Hippocampal formation (tissue), 2 donors: ENCODE results near the gene BCL7B.
"Not testable (repeated sequence)": the region's sequence is repeated elsewhere in the genome, so short reads cannot be mapped to it uniquely, and the experiment has no call there.

ENCODE experiments used
- DNase-seq, 2 donors: peaks; one replicate each; lab custom pipeline; 2025; lab: John Stamatoyannopoulos, UW

The BCL7B gene

GRCh38 chr7:73535918-73536317, 21.6 kb downstream of the BCL7B start:
- not testable (repeated sequence) for DNase-seq

DNA sequence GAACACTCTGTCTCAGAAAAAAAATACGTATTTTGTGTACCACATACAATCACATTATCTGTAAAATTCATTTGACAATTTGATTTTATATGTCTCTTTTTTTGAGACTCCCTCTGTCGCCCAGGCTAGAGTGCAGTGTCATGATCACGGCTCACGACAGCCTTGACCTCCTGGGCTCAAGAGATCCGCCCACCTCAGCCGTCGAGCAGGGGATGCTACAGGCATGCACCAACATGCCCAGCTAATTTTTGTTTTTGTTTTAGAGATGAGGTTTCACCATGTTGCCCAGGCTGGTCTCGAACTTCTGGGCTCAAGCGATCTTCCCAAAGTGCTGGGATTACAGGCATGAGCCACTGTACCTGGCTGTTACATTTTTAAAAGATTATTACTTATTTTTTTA, 23.7 kb downstream of the BCL7B start:
- DNase-seq: no peak

DNA sequence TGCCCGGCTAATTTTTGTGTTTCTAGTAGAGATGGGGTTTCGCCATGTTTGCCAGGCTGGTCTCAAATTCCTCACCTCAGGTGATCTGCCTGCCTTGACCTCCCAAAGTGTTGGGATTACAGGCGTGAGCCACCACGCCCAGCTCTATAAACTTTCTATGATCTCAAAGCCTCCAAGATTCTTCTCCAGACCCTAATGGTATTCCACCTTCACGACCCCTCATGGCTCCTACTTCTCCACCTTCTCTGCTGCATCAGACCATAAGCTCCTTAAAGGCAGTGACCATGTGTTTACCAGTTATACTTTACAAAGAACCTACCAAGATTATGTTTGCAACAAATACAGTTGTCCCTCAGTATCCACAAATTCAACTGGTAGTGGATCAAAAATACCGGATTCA, 25.3 kb downstream of the BCL7B start:
- no peak for DNase-seq

GRCh38 chr7:73530800-73531199, 26.7 kb downstream of the BCL7B start:
- no peak for DNase-seq

GRCh38 chr7:73526896-73527821, 30.3 kb downstream of the BCL7B start:
- DNase-seq: no peak

DNA sequence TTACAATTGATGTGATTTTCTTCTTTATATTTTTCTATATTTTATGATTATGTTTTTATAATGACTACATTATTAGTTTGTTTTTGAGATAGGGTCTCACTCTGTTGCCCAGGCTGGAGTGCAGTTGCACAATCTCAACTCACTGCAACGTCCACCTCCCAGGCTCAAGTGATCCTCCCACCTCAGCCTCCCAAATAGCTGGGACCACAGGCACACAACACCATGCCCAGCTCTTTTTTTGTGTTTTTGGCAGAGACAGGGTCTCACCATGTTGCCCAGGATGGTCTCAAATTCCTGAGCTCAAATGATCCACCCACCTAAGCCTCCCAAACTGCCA, 31.4 kb downstream of the BCL7B start:
- DNase-seq: not testable (repeated sequence)

DNA sequence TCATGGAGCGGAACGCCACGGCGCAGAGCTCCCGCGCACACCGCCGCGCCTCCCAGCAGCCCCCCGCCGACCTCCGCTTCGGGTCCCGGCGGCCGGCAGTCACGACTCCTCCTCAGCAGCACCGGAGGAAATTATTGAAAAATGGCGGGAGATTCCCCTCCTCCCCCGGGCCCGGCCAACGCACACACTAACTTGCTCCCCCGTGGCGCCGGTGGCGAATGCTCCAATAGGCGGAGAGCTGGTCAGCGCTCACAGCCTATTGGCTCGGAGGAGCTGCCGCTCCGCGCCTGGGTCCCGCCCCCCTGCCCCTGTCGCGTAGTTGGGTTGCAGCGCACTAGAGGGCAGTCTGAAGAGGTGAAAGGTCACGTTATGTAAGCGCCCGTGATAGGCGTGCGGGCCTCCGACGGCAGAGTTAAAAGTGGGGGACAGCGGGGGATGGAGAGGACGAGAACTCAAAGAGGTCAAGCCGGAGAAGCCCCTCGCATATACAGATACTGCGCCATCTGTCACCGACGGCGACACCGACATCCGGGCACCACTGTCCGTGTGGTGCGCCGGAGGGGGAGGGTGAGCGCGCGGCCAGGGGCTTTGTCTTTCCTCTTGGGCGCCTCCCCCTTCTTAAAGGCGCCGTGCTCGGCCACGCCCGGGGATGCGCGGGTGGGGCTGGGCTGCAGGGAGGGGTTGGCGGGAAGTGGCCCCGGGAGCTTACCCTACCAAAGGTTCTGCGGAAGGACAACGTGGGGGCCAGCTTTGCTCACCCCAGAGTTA, 35.2 kb downstream of the BCL7B start, which contains the start of gene BAZ1B:
Gene BAZ1B, minus strand, starts transcription at position 189 of the 768 bp plus-strand sequence. CDS start 360 bp downstream, outside the sequence.
- DNase-seq: peak; percentile 96 to 98

DNA sequence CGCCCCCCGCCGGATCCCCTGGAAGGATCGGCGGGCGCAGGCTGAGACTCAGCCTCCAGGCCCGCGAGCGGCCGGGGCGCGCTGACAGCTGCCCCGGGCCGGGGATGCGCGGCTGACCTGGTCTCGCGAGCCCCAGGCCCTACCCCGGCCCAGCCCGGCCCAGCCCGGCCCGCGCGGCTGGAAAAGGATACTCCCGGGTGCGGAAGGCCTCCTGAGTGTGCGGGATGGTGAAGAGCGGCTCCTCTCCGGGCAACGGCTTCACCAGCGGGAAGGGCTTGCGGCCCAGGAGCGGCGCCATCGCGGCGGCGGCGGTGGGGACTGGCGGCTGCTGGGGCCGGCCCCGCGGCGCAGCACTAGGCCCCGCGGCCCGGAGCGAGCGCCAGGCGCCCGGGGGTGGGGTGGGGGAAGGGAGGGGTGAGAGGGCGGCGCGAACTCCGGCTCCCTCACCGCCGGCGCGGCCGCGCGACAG, 35.8 kb downstream of the BCL7B start:
- DNase-seq: peak; percentile 42 to 80

DNA sequence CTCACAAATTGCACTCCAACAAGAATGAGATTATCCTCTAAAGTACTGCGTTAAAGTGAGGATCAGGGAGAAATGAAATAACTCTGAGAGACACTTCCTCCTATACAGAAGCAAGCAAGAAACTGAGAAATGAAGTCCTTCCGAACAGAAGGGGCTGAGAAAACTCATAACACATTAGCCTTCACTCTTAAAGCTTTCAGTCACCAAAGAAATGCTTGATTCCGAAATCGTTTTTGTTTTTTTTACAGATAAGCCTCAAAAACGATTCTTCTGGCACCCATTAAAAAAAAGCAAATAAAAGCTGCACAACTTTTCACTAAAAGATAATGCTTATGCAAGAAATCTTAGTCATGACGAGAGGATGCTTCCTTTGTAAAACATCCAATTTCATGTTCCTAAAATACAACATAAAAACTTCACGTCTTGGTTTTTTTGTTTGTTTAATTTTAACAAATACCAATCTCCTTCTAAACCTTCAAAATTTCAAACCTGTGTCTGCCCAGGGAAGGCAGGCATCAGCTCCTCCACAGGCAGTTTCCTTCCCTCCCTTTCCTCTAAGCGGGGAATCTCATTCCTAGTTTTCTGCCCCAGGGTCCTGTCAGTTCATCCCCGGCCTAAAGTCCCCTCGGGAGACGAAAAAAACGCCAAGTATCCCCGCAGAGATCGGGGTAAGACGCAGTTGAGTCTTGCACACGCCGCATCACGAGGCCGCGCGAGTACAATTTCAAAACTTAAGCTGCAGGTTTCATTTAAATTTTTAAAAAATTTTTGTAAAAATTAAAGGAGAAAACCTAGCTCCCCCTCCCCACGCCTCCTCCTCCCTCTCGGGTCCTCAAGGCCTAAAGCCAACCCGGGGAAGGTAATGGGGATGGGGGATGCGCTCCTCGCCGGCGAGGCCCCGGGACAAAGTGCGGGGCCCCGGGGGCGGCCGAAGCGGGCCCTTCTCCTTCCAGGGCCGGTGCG, 36.5 kb downstream of the BCL7B start:
- DNase-seq: no peak

DNA sequence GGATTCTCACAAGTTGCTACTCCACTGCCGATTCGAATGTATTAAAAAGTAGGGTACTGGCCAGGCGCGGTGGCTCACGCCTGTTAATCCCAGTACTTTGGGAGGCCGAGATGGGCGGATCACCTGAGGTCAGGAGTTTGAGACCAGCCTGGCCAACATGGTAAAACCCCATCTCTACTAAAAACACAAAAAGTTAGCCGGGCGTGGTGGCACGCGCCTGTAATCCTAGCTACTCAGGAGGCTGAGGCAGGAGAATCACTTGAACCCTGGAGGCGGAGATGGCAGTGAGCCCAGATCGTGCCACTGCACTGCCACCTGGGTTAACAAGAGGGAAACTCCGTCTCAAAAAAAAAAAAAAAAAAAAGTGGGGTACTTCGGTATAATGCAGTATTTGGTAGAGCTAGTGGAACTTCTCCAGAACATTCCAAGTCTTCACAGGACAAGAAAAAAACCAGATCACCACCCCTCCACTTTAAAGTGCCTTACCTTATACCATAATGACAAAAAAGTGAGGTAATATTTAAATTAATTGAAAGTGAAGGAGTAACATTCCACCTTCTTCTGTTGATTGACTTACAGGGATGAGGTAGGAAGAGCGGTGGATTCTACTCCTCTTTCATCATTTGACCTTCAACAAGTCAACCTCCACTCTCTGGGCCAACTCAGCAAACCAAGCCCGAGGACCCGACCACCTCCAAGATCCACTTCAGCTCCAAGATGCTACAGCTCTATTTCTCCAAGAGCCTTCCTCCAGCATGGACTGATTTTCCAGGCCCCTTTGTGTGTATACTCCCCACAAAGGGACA, 37.4 kb downstream of the BCL7B start:
- DNase-seq: no peak

DNA sequence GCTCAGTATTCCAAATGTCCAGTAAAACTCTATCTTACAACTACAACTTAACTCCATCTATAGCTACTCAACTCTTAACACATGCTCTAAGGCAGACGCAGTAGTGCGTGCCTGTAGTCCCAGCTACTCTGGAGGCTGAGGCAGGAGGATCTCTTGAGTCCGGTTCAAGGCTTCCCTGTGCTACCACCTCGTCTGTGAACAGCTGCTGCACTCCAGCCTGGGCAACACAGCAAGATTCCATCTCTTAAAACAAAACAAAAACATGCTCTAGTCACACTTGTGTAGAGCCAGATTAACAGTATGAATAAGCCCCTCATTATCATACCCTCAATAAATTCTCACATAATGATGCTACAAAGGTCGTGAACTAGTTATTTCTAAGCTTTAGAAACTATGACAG, 39.0 kb downstream of the BCL7B start:
- no peak for DNase-seq

- no peak for DNase-seq
These were observed 40.1 kb downstream of the BCL7B start for GRCh38 chr7:73517241-73517995.

DNA sequence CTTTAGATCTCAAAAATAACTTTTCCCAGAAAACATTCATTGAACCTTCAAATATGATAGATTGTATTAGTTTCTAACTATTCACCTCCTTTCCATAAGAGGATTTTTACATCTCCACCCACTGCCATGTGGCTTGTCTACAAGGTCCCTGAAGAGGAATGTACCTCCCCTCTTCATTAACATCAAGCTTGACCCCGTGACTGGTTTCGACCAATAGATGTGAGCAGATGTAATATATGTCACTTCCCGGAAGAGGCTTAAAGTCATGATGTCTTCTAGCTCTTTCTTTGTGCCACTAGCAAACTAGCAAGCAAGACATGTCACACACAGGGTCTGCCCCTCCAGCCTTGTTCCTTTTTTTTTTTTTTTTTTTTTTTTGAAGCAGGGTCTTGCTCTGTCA, 42.3 kb downstream of the BCL7B start:
- DNase-seq: no peak

DNA sequence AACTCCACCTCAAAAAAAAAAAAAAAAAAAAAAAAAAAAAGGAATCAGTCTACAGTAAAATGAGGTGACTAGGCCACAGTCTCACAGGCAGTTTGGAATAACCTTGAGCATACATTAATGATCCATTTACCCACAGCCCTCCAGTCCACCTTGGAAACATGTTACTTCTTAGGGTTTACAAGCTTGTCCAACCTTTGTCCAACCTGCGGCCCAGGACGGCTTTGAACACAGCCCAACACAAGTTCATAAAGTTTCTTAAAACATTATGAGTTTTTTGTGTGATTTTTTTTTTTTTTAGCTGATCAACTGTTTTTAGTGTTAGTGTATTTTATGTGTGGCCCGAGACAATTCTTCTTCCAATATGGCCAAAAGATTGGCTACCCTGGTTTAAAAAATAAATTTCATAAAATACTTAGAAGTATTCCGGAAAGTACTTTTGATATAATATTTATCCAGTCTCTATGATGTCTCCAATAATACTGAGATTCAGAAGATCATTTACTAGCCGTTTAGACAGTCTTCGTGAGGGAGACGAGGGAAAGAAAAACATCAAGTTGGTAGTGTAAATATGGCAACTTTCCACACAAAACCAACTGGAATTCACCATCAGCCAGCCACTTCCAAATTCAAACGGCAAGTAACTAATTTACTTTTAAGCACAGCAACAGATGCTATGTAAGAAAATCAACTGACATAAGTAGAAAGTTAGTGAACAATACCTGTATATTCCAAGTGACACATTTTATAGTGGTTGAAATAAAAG, 45.3 kb downstream of the BCL7B start:
- no peak for DNase-seq

DNA sequence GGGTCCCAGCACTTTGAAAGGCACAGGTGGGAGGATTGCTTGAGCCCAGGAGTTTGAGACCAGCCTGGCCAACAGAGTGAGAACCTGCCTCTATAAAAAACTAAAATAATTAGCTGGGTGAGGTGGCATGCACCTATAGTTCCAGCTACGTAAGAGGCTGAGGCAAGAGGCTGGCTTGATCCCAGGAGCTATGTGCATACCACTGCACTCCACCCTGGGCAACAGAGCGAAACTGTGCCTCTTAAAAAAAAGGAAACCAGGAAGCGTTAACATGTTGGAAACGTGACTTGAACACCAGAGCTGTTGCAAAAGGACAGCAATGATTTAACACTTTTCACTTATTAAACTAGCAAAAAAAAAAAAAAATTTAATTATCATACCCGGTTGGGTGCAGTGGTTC, 48.0 kb downstream of the BCL7B start:
- DNase-seq: no peak

DNA sequence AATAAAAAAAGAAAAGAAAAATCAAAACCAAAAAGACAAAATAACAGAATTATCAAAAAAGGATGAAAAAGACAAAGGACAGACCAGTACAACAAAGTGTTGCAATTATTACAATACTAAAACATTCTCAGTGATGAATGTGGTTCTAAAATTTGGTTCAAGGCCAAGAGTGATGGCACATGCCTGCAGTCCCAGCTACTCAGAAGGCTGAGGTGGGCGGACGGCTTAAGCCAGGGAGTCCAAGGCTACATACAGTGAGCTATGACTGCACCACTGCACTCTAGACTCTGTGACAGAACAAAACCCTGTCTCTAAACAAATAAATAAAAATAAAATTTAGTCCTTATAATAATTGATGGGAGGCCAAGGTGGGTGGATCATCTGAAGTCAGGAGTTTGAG, 49.9 kb downstream of the BCL7B start:
- DNase-seq: no peak

DNA sequence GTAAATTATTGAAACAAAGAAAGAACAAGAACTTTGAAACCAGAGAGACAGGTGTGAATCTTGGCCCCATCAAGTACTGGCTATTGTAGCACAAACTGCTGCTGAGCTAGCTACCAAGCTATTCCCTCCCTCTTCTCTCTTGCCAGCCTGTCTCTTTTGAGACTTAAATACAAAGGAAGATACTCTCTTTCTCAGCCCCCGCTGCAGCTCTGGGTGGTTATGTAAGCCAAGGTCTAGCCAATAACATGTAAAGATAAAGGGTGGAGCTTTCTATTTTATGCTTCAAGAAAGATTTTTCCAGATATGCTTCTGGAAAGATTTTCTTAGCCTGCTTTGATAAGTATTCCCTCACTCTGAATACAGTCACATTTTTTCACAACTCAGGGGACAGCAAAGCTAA, 52.6 kb downstream of the BCL7B start:
- DNase-seq: peak in 1 of 2 donors; percentile 20

DNA sequence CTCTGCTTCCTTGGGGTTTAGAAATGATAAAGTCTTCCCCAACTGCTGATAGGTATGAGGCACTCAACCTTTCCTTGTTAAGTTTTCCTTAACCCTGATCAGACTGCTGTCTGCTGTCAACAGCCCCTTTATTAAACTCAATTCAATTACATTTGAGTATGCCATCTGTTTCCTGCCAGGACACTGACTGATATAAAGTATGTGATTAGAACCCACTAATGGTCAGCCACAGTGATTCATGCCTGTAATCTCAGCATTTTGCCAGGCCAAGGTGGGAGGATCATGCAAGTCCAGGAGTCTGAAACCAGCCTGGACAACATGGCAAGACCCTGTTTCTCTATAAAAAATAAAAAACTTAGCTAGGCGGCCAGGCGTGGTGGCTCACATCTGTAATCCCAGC, 53.5 kb downstream of the BCL7B start:
- DNase-seq: no peak

- DNase-seq: no peak
These were observed 54.3 kb downstream of the BCL7B start for GRCh38 chr7:73503229-73503628.
